ENCODE measurements around the gene SPTSSA. TPM values are rescaled to one million over a fixed set of nuclear protein-coding genes. Genes with fewer than 3 reads are reported as not detected.

The SPTSSA gene
- total RNA-seq, 4 donors from 2014 or later: 4.8 to 45.7 (median 28.4) TPM

DNA sequence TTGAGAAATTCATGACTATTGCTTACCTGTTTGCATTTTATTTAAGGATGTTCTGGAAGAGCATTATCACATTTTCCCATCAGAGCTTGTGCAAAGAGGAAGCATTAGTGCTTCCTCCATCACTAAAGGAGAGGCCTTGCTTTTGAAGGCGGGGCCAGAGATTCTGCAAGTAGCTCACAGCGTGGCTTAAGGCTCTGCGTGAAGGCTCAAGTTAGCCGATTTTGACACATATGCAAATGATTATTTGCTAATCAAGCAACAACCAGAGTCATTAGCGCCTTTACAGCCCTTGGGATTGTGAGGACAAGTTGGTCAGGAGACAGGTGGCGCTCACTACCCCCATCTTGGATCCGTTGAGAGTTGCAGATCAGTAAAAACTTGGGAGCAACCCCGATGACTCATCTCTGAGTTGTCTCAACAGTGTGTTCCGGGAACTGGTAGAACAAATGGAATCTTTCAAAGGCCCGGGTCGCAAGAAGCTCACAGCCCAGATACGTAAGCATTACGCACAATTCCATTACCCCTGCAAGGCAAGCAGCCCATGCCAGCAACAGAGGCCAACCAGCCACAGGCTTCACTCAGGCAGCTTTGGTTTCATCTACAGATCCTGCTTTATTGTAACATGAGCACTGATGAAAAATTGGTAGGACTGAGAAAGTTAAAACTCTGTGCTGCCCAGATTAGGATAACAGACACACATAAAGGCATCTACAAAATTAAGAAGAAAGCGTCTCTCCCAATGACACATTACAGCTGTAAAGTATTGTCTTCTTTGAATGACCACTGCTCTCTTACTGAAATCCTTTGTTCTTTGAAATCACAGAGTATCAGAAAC is 34.9 kb upstream of the SPTSSA start:
- WGBS, 2 donors (ENCODE audit: low coverage in 1 of 2): 25% methylated on average over 9 to 14 of the region's 14 CpGs
- H3K9me3 ChIP-seq: no peaks in the 10 kb centered on the region
- no peaks in the 10 kb centered on the region for H3K36me3 ChIP-seq
- peak overlapping the region; percentile 84 to 91 (median 89) for H3K27ac ChIP-seq
- H3K4me3 ChIP-seq: no peak overlapping the region
- in situ Hi-C loops (cut with MboI; ENCODE audit: low pct_ligation_motif_present in 1 of 4, low pct_unique_long_range_greater_than_20kb in 1 of 4, low sequenced_read_pairs in 3 of 4) (loop anchor here in 1 of 4 donors (10.0 kb wide), 1 partner anchor 132 kb away; no protein-coding TSS in a partner anchor), intact Hi-C loops (cut with DNase I; ENCODE audit: low total_unique reads) (no loop called here)
- peaks cover 13 to 39% (median 26%) of the 10 kb centered on the region in 4 donors for H3K4me1 ChIP-seq
- H3K27me3 ChIP-seq: no peaks in the 10 kb centered on the region
- TF ChIP-seq EP300 (IDR thresholded peaks at IDR 0.05; ENCODE audit: low read depth) (peak; percentile 94), POLR2A (IDR thresholded peaks at IDR 0.05) (peak; percentile 21), POLR2AphosphoS5 (IDR thresholded peaks at IDR 0.05) (peak; percentile 80 to 87 (median 82))
- TF ChIP-seq, protein P1, sequence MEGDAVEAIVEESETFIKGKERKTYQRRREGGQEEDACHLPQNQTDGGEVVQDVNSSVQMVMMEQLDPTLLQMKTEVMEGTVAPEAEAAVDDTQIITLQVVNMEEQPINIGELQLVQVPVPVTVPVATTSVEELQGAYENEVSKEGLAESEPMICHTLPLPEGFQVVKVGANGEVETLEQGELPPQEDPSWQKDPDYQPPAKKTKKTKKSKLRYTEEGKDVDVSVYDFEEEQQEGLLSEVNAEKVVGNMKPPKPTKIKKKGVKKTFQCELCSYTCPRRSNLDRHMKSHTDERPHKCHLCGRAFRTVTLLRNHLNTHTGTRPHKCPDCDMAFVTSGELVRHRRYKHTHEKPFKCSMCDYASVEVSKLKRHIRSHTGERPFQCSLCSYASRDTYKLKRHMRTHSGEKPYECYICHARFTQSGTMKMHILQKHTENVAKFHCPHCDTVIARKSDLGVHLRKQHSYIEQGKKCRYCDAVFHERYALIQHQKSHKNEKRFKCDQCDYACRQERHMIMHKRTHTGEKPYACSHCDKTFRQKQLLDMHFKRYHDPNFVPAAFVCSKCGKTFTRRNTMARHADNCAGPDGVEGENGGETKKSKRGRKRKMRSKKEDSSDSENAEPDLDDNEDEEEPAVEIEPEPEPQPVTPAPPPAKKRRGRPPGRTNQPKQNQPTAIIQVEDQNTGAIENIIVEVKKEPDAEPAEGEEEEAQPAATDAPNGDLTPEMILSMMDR (IDR thresholded peaks at IDR 0.05): peak in 1 of 5 experiments; percentile 21
- peak; percentile 74 for DNase-seq

DNA sequence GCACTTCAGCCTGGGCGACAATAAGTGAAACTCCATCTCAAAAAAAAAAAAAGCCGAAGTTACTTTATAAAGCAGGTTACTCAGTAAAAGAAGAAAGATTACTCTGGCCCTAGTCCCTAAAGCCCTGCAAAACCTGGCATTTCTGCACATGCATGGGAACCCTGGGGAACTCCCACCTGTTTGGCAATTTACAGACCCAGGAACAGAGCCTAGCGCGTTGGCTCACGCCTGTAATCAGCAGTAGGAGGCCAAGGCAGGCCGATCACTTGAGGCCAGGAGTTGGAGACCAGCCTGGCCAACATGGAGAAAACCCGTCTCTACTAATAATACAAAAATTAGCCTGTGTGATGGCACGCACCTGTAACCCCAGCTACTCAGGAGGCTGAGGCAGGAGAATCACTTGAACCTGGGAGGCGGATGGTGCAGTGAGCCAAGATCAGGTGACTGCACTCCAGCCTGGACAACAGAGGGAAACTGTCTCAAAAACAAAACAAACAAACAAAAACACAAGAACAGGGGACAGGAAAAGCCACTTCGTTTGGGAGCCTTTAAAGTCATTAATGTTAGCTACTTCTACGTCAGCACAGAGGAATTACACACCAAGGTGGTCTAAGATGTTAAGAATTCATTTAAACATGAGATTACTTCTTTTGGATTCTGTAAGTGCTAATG is 34.1 kb upstream of the SPTSSA start:
- DNase-seq: no peak
- H3K4me3 ChIP-seq: no peak overlapping the region
- H3K27me3 ChIP-seq: no peaks in the 10 kb centered on the region
- H3K9me3 ChIP-seq: no peaks in the 10 kb centered on the region
- H3K4me1 ChIP-seq: peaks cover 13 to 39% (median 26%) of the 10 kb centered on the region in 4 donors
- intact Hi-C loops (cut with DNase I; ENCODE audit: low total_unique reads) (no loop called here), in situ Hi-C loops (cut with MboI; ENCODE audit: low pct_ligation_motif_present in 1 of 4, low pct_unique_long_range_greater_than_20kb in 1 of 4, low sequenced_read_pairs in 3 of 4) (loop anchor here in 1 of 4 donors (10.0 kb wide), 1 partner anchor 131 kb away; no protein-coding TSS in a partner anchor)
- TF ChIP-seq EP300 (IDR thresholded peaks at IDR 0.05; ENCODE audit: low read depth): no peak
- TF ChIP-seq, protein P1 (IDR thresholded peaks at IDR 0.05): no peak
- TF ChIP-seq POLR2AphosphoS5 (IDR thresholded peaks at IDR 0.05): no peak
- no peak for TF ChIP-seq POLR2A (IDR thresholded peaks at IDR 0.05)
- H3K36me3 ChIP-seq: no peaks in the 10 kb centered on the region
- peak overlapping the region; percentile 84 to 91 (median 89) for H3K27ac ChIP-seq
- 84 to 91% methylated on average over 6 to 11 of the region's 11 CpGs for WGBS, 2 donors (ENCODE audit: low coverage in 1 of 2)

DNA sequence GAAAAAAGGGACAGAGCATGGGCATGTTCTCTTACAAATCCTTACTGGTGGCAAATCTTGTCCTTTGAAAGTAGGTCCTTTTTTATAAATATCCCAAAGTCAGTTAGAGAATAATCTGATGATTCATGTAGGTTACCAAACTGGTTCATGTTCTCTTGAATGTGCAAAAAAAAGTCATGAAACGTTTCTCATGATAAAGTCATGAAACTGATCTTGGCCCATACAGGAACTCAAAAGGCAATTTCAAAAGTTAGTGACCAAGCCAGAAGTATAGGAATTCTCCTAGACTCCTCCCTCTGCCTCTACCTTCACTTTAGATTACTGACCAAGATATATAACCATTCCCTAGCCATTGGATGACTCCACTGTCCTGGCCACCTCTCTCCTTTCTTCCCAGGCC is 27.3 kb upstream of the SPTSSA start:
- in situ Hi-C loops (cut with MboI; ENCODE audit: low pct_ligation_motif_present in 1 of 4, low pct_unique_long_range_greater_than_20kb in 1 of 4, low sequenced_read_pairs in 3 of 4) (no loop called here), intact Hi-C loops (cut with DNase I; ENCODE audit: low total_unique reads) (no loop called here)
- no peaks in the 10 kb centered on the region for H3K9me3 ChIP-seq
- WGBS, 2 donors (ENCODE audit: low coverage in 1 of 2): 33 to 36% methylated on average over 1 of the region's 1 CpG
- no peaks in the 10 kb centered on the region for H3K27me3 ChIP-seq
- H3K27ac ChIP-seq: no peak overlapping the region
- no peak for DNase-seq
- no peaks in the 10 kb centered on the region for H3K36me3 ChIP-seq
- H3K4me3 ChIP-seq: no peak overlapping the region
- TF ChIP-seq POLR2AphosphoS5 (IDR thresholded peaks at IDR 0.05): no peak
- TF ChIP-seq, protein P1 (IDR thresholded peaks at IDR 0.05): no peak
- no peaks in the 10 kb centered on the region for H3K4me1 ChIP-seq

DNA sequence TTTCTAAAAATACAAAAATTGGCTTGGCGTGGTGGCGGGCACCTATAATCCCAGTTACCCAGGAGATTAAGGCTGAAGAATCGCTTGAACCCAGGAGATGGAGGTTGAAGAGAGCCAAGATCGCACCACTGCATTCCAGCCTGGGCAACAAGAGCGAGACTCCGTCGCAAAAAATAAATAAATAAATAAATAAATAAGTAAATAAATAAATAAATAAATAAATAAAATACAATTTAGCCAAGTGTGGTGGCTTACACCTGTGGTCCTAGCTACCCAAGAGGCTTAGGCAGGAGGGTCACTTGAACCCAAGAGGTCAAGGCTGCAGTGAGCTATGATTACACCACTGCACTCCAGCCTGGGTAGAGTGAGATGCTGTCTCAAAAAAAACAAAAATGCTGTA is 26.5 kb upstream of the SPTSSA start:
- H3K4me1 ChIP-seq: no peaks in the 10 kb centered on the region
- 93 to 100% methylated on average over 6 to 7 of the region's 7 CpGs for WGBS, 2 donors (ENCODE audit: low coverage in 1 of 2)
- in situ Hi-C loops (cut with MboI; ENCODE audit: low pct_ligation_motif_present in 1 of 4, low pct_unique_long_range_greater_than_20kb in 1 of 4, low sequenced_read_pairs in 3 of 4) (no loop called here), intact Hi-C loops (cut with DNase I; ENCODE audit: low total_unique reads) (no loop called here)
- H3K9me3 ChIP-seq: no peaks in the 10 kb centered on the region
- H3K36me3 ChIP-seq: no peaks in the 10 kb centered on the region
- no peak overlapping the region for H3K4me3 ChIP-seq
- no peak overlapping the region for H3K27ac ChIP-seq
- DNase-seq: no peak
- H3K27me3 ChIP-seq: no peaks in the 10 kb centered on the region
- TF ChIP-seq, protein P1 (IDR thresholded peaks at IDR 0.05): no peak
- TF ChIP-seq EP300 (IDR thresholded peaks at IDR 0.05; ENCODE audit: low read depth): no peak
- TF ChIP-seq POLR2AphosphoS5 (IDR thresholded peaks at IDR 0.05): no peak
- no peak for TF ChIP-seq POLR2A (IDR thresholded peaks at IDR 0.05)
